Osteocyte (in vitro differentiated cells): ENCODE results near the gene OR8D4. TPM values are rescaled to one million over a fixed set of nuclear protein-coding genes. Genes with fewer than 3 reads are reported as not detected.

Experiments used
- DNase-seq: peaks from one replicate; pipeline ENCODE4 v3.0.0; 2021; ENCODE audit warnings: mixed read lengths; ENCODE audit not compliant: unreplicated experiment; ENCODE audit errors: extremely low spot score
- H3K27ac Mint-ChIP-seq: one replicate; pipeline ENCODE4 v1.8.0; 2021; ENCODE audit warnings: mild to moderate bottlenecking, mixed read lengths; ENCODE audit not compliant: unreplicated experiment
- H3K27me3 Mint-ChIP-seq: one replicate; pipeline ENCODE4 v1.8.0; 2021; ENCODE audit warnings: mixed read lengths; ENCODE audit not compliant: unreplicated experiment
- H3K36me3 Mint-ChIP-seq: one replicate; pipeline ENCODE4 v1.8.0; 2021; ENCODE audit warnings: mixed read lengths; ENCODE audit not compliant: unreplicated experiment
- H3K4me1 Mint-ChIP-seq: one replicate; pipeline ENCODE4 v1.8.0; 2021; ENCODE audit warnings: mixed read lengths; ENCODE audit not compliant: unreplicated experiment
- H3K4me3 Mint-ChIP-seq: one replicate; pipeline ENCODE4 v1.8.0; 2021; ENCODE audit warnings: mild to moderate bottlenecking, moderate library complexity, mixed read lengths; ENCODE audit not compliant: unreplicated experiment
- H3K9me3 Mint-ChIP-seq: one replicate; pipeline ENCODE4 v1.8.0; 2021; ENCODE audit warnings: mixed read lengths; ENCODE audit not compliant: unreplicated experiment
- CTCF ChIP-seq: fragments of 200-600 bp; sonication (generic); IDR thresholded peaks from 2 replicates; pipeline ENCODE4 v1.5.0; 2021; ENCODE audit warnings: antibody characterized with exemption, mild to moderate bottlenecking, moderate library complexity
- total RNA-seq: library from RNA; stranded (reverse); gene quantifications from 2 replicates; pipeline ENCODE4 v1.2.1, GENCODE V29; 2021

Gene OR8D4
- total RNA-seq, 1 donor from 2014 or later: not detected

GRCh38 chr11:123880912-123881311 lies 21.1 kb upstream of the OR8D4 start:
- DNase-seq: no peak
- TF ChIP-seq CTCF: no peak
- H3K4me1 Mint-ChIP-seq: no peaks in the 10 kb centered on the region
- H3K27me3 Mint-ChIP-seq: no peaks in the 10 kb centered on the region
- H3K4me3 Mint-ChIP-seq: no peak overlapping the region
- H3K9me3 Mint-ChIP-seq: peaks cover 11% of the 10 kb centered on the region
- no peak overlapping the region for H3K27ac Mint-ChIP-seq
- H3K36me3 Mint-ChIP-seq: no peaks in the 10 kb centered on the region

GRCh38 chr11:123885570-123885969 lies 16.4 kb upstream of the OR8D4 start, which contains the start of gene TMEM225:
Gene TMEM225 (minus strand): TSS chr11:123885670. CDS start chr11:123885425, 245 bp downstream.
- Mint-ChIP-seq H3K4me3 (no peak within 1 kb of the TSS), H3K27me3 (no peaks in the 10 kb centered on the region), H3K27ac (no peak within 1 kb of the TSS), H3K36me3 (no peaks in the 10 kb centered on the region), H3K4me1 (no peaks in the 10 kb centered on the region), H3K9me3 (no peaks in the 10 kb centered on the region)
- no peak for TF ChIP-seq CTCF
- no peak for DNase-seq

GRCh38 chr11:123892031-123892430 lies 9.9 kb upstream of the OR8D4 start:
- no peak for TF ChIP-seq CTCF
- no peak overlapping the region for H3K27ac Mint-ChIP-seq
- no peaks in the 10 kb centered on the region for H3K27me3 Mint-ChIP-seq
- no peaks in the 10 kb centered on the region for H3K9me3 Mint-ChIP-seq
- H3K4me1 Mint-ChIP-seq: no peaks in the 10 kb centered on the region
- no peak for DNase-seq
- H3K36me3 Mint-ChIP-seq: no peaks in the 10 kb centered on the region
- no peak overlapping the region for H3K4me3 Mint-ChIP-seq

- Mint-ChIP-seq H3K4me3 (no peak overlapping the region), H3K4me1 (no peaks in the 10 kb centered on the region), H3K27ac (no peak overlapping the region), H3K36me3 (no peaks in the 10 kb centered on the region), H3K9me3 (no peaks in the 10 kb centered on the region), H3K27me3 (peaks cover 2% of the 10 kb centered on the region)
- no peak for TF ChIP-seq CTCF
- DNase-seq: no peak
Measured at GRCh38 chr11:123899792-123900191, 2.2 kb upstream of the OR8D4 start.

- Mint-ChIP-seq H3K4me3 (no peak overlapping the region), H3K27ac (no peak overlapping the region), H3K4me1 (no peaks in the 10 kb centered on the region), H3K9me3 (no peaks in the 10 kb centered on the region), H3K36me3 (no peaks in the 10 kb centered on the region), H3K27me3 (peaks cover 2% of the 10 kb centered on the region)
- no peak for TF ChIP-seq CTCF
- DNase-seq: no peak
Measured at GRCh38 chr11:123903932-123904331, 2.0 kb downstream of the OR8D4 start.
